HPDE6-E6E7 (cell line): Measurements from ENCODE around the gene C14orf119.

Experiments used
- DNase-seq: peaks from one replicate; pipeline ENCODE4 v3.0.0; 2011; ENCODE audit warnings: missing footprints; ENCODE audit errors: extremely low spot score

Gene C14orf119

GRCh38 chr14:23126548-23127278, 31.4 kb downstream of the C14orf119 start:
- DNase-seq, result no peak

GRCh38 chr14:23127861-23128260, 32.6 kb downstream of the C14orf119 start:
- no peak for DNase-seq

- no peak for DNase-seq
Observed at GRCh38 chr14:23128969-23129758, 33.9 kb downstream of the C14orf119 start.

GRCh38 chr14:23129759-23130316, 34.5 kb downstream of the C14orf119 start:
- no peak for DNase-seq

GRCh38 chr14:23130871-23131270, 35.6 kb downstream of the C14orf119 start:
- no peak for DNase-seq

GRCh38 chr14:23131482-23131881, 36.2 kb downstream of the C14orf119 start:
- DNase-seq, result no peak

- no peak for DNase-seq
Observed at GRCh38 chr14:23132970-23133369, 37.7 kb downstream of the C14orf119 start.

- DNase-seq, result no peak
Observed at GRCh38 chr14:23136566-23137133, 41.3 kb downstream of the C14orf119 start.

GRCh38 chr14:23137192-23137812, 42.0 kb downstream of the C14orf119 start:
- DNase-seq, result peak; percentile 33

GRCh38 chr14:23137813-23138535, 42.7 kb downstream of the C14orf119 start:
- DNase-seq, result peak; percentile 65

- no peak for DNase-seq
Observed at GRCh38 chr14:23139874-23140273, 44.6 kb downstream of the C14orf119 start.

- DNase-seq, result no peak
Observed at GRCh38 chr14:23140371-23140770, 45.1 kb downstream of the C14orf119 start.

- DNase-seq, result no peak
Observed at GRCh38 chr14:23141706-23142444, 46.6 kb downstream of the C14orf119 start.

GRCh38 chr14:23142826-23143225, 47.5 kb downstream of the C14orf119 start:
- DNase-seq, result no peak

- no peak for DNase-seq
Observed at GRCh38 chr14:23143911-23144310, 48.6 kb downstream of the C14orf119 start.

- DNase-seq, result no peak
Observed at GRCh38 chr14:23145794-23146350, 50.6 kb downstream of the C14orf119 start.

GRCh38 chr14:23146351-23146910, 51.1 kb downstream of the C14orf119 start:
- no peak for DNase-seq

- DNase-seq, result no peak
Observed at GRCh38 chr14:23146980-23147379, 51.7 kb downstream of the C14orf119 start.

- DNase-seq, result no peak
Observed at GRCh38 chr14:23147676-23148075, 52.4 kb downstream of the C14orf119 start.
